GM19467 (cell line): ENCODE data around the gene GAS2L1.

Experiments
- ATAC-seq: cut with Tn5 transposase; IDR thresholded peaks from one replicate; pipeline ENCODE4 v1.9.1; 2021; ENCODE audit warnings: mild to moderate bottlenecking, moderate library complexity; ENCODE audit not compliant: unreplicated experiment

GAS2L1 gene

GRCh38 chr22:29306175-29306834 is at the start of gene GAS2L1:
Gene GAS2L1 (plus strand): TSS chr22:29306650. CDS start chr22:29308106, 1,456 bp downstream.
- ATAC-seq = no peak

GRCh38 chr22:29257751-29258181 is 48.7 kb upstream of the GAS2L1 start:
- no peak for ATAC-seq

- no peak for ATAC-seq
These were observed 47.8 kb upstream of the GAS2L1 start for GRCh38 chr22:29258407-29259252.

GRCh38 chr22:29259253-29259899 is 47.1 kb upstream of the GAS2L1 start:
- ATAC-seq = no peak

GRCh38 chr22:29260031-29260560 is 46.4 kb upstream of the GAS2L1 start:
- ATAC-seq = no peak

GRCh38 chr22:29260601-29261315 is 45.7 kb upstream of the GAS2L1 start:
- ATAC-seq = no peak

- ATAC-seq = no peak
These were observed 42.6 kb upstream of the GAS2L1 start for GRCh38 chr22:29263791-29264276.

- ATAC-seq = no peak
These were observed 41.1 kb upstream of the GAS2L1 start for GRCh38 chr22:29265305-29265704.

- ATAC-seq = no peak
These were observed 40.5 kb upstream of the GAS2L1 start for GRCh38 chr22:29265929-29266328.

- no peak for ATAC-seq
These were observed 39.6 kb upstream of the GAS2L1 start for GRCh38 chr22:29266564-29267461.

- ATAC-seq = peak; percentile 16
These were observed 39.0 kb upstream of the GAS2L1 start for GRCh38 chr22:29267462-29267857.

- ATAC-seq = peak; percentile 71
These were observed 38.5 kb upstream of the GAS2L1 start, which contains the start of the genes EWSR1 and RHBDD3 for GRCh38 chr22:29267858-29268510. Gene EWSR1 (plus strand): TSS chr22:29268268. CDS start chr22:29268337, 69 bp downstream. Gene RHBDD3 (minus strand): TSS chr22:29267981. CDS start chr22:29265626, 2,355 bp downstream.

- peak; percentile 15 for ATAC-seq
These were observed 37.8 kb upstream of the GAS2L1 start for GRCh38 chr22:29268511-29269229.

GRCh38 chr22:29269230-29269604 is 37.2 kb upstream of the GAS2L1 start:
- no peak for ATAC-seq

- ATAC-seq = no peak
These were observed 36.5 kb upstream of the GAS2L1 start for GRCh38 chr22:29269731-29270474.

- ATAC-seq = no peak
These were observed 35.8 kb upstream of the GAS2L1 start for GRCh38 chr22:29270475-29271271.

GRCh38 chr22:29272624-29273023 is 33.8 kb upstream of the GAS2L1 start:
- ATAC-seq = no peak
